Muscle layer of duodenum (tissue), 2 donors: Measurements from ENCODE around the gene NRXN3.

Experiments
- H3K27ac ChIP-seq: one replicate; pipeline ENCODE4 v1.7.0; 2013; ENCODE audit warnings: mild to moderate bottlenecking, low read length
- H3K27me3 ChIP-seq: one replicate; pipeline ENCODE4 v1.7.0; 2013; ENCODE audit warnings: low read depth, mild to moderate bottlenecking, control low read depth, low read length
- H3K36me3 ChIP-seq, 2 donors: one replicate each; pipeline ENCODE4 v1.7.0; 2013; ENCODE audit warnings: low read length in 2 of 2, control low read depth in 1 of 2, mild to moderate bottlenecking in 1 of 2; ENCODE audit not compliant: insufficient read depth in 2 of 2, control insufficient read depth in 1 of 2
- H3K4me1 ChIP-seq, 2 donors: one replicate each; pipeline ENCODE4 v1.7.0; 2013; ENCODE audit warnings: low read length in 2 of 2, mild to moderate bottlenecking in 2 of 2, control low read depth in 1 of 2, moderate library complexity in 1 of 2; ENCODE audit not compliant: insufficient read depth in 2 of 2, control insufficient read depth in 1 of 2
- H3K4me3 ChIP-seq, 2 donors: one replicate each; pipeline ENCODE4 v1.7.0; 2013; ENCODE audit warnings: low read length in 2 of 2, low read depth in 1 of 2, mild to moderate bottlenecking in 1 of 2
- H3K9me3 ChIP-seq, 2 donors: one replicate each; pipeline ENCODE4 v1.7.0; 2013; ENCODE audit warnings: low read length in 2 of 2, control low read depth in 1 of 2, mild to moderate bottlenecking in 1 of 2; ENCODE audit not compliant: control insufficient read depth in 1 of 2
- donor health status: healthy.

The NRXN3 gene

DNA sequence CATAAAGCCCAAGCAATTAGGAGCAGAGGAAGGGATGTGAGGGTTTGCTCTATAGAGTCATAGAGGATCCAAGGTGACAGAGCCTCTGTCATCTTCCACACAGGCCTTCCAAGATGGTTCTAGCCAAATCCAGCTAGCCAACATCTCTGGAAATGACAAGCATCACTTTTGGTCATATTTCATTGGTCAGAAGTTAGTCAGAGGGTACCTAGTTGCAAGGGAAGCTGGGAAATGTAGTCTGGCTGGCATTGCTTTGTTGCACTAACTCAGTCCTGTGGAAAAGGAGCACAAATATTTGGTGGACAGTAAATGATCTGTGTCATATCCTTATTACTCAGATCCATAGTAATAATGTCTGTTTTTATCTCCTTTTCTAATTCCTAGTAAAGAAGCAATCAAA lies 715.7 kb downstream of the NRXN3 start:
- Histone ChIP-seq H3K27me3 (no peaks in the 10 kb centered on the region), H3K36me3 (no peaks in the 10 kb centered on the region), H3K4me3 (no peak overlapping the region), H3K9me3 (peaks cover 0 to 4% of the 10 kb centered on the region in 2 donors), H3K27ac (no peak overlapping the region), H3K4me1 (no peaks in the 10 kb centered on the region)

DNA sequence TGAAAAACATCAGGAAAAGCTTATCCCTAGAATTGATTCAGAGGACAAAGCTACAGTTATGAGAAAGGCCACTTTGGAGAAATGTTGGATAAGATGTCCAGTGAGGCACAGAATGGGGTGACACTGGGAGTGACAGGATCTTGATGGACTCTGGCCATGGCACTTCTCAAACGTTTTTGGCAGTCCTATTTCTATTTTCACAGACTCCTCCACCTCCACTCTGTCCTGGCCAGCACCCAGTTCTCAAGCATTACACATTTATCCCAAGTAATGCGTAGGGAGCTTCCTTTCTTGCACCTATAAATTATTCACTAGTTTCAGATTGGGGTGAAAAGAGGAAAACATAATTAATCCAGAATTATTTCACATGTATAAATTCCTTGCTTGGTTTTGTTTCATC lies 727.3 kb downstream of the NRXN3 start:
- no peaks in the 10 kb centered on the region for H3K9me3 ChIP-seq
- no peaks in the 10 kb centered on the region for H3K27me3 ChIP-seq
- no peaks in the 10 kb centered on the region for H3K4me1 ChIP-seq
- H3K4me3 ChIP-seq: no peak overlapping the region
- no peaks in the 10 kb centered on the region for H3K36me3 ChIP-seq
- no peak overlapping the region for H3K27ac ChIP-seq

DNA sequence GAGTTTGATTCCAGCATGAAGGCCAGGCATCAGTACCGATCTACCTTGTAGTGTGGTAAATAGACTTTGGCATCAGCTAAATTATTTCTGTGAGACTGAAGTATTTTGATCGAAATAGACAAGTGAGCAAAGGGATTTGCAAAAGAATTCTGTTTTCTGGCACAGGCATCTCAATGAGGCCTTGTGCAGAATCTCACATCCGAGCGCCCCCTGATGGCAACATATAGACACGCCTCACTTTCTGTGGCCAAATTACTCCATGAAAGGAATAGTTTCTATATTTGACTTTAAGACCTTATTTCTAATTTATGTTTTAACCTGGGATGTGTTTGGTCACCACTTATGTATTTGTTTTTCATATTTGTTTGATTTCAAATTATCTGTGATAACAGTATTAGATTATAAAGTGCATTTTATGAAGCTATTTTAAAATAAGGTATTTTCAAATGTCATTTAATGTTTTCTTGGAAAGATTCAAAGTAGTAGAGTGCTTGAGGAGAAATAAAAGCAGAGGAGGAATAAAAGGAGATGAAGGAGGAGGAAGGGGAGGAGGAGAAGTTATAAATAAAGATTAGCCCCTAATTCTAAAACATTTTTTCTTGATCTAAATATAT lies 731.9 kb downstream of the NRXN3 start:
- Histone ChIP-seq H3K4me1 (no peaks in the 10 kb centered on the region), H3K4me3 (no peak overlapping the region), H3K36me3 (no peaks in the 10 kb centered on the region), H3K9me3 (no peaks in the 10 kb centered on the region), H3K27ac (no peak overlapping the region), H3K27me3 (no peaks in the 10 kb centered on the region)

DNA sequence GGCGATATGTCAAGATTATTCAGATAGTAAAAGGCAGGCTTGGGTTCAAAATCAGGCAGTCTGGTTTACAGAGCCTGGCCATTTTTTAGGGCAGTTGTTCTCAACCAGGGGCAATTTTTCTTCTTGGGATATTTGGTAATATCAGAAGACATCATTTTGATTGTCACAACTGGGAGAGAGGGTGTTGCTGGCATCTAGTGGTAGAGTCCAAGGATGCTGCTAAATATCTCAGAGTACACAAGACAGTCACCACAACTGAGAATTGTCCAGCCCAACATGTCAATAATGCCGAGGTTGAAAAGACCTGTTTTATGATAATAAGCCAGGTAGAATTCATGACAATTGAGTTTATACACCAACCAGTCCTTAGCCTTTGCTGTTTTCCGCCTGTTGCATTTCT lies 733.9 kb downstream of the NRXN3 start:
- H3K4me3 ChIP-seq: no peak overlapping the region
- H3K27me3 ChIP-seq: no peaks in the 10 kb centered on the region
- peaks cover 0 to 3% of the 10 kb centered on the region in 2 donors for H3K9me3 ChIP-seq
- no peaks in the 10 kb centered on the region for H3K4me1 ChIP-seq
- no peaks in the 10 kb centered on the region for H3K36me3 ChIP-seq
- no peak overlapping the region for H3K27ac ChIP-seq

DNA sequence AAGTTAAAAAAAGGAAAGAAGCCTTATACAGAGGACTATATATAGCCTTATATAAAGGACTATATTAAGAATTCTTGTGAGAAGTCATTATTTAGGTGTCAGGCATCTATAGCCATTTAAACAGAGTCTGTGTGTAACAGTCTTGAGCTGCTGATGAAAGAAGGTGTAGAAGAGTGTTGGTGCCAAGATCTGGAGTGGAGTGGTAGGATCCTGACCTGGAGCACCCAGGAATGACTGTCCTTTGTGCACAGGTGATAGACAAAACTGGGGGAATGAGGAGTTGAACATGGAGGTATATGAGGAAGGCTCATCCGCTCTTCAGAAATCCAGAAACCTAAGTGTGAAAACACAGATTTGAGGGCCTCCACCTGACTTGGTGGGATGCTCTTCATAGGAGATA lies 747.3 kb downstream of the NRXN3 start:
- Histone ChIP-seq H3K9me3 (no peaks in the 10 kb centered on the region), H3K27me3 (no peaks in the 10 kb centered on the region), H3K27ac (no peak overlapping the region), H3K36me3 (no peaks in the 10 kb centered on the region), H3K4me1 (no peaks in the 10 kb centered on the region), H3K4me3 (no peak overlapping the region)

DNA sequence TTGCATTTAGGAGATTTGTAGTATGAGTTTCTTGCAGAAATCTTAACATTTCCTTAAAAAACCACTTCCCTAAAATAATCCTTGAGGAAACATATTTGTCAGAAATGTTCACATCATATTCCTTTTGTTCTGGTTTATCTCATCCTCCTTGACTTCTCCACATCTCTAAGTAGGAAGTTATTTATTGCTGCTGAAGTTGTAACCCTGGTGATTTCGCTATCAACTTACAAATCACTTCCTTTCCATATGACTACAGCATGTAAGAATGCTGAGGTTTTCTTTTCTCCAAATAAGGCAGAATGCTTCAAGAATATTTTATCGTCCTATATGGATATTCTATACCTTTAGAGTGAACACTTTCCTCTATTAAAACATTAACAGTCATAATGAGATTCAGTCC lies 751.7 kb downstream of the NRXN3 start:
- H3K36me3 ChIP-seq: no peaks in the 10 kb centered on the region
- no peak overlapping the region for H3K4me3 ChIP-seq
- H3K9me3 ChIP-seq: no peaks in the 10 kb centered on the region
- no peaks in the 10 kb centered on the region for H3K27me3 ChIP-seq
- H3K27ac ChIP-seq: no peak overlapping the region
- no peaks in the 10 kb centered on the region for H3K4me1 ChIP-seq

DNA sequence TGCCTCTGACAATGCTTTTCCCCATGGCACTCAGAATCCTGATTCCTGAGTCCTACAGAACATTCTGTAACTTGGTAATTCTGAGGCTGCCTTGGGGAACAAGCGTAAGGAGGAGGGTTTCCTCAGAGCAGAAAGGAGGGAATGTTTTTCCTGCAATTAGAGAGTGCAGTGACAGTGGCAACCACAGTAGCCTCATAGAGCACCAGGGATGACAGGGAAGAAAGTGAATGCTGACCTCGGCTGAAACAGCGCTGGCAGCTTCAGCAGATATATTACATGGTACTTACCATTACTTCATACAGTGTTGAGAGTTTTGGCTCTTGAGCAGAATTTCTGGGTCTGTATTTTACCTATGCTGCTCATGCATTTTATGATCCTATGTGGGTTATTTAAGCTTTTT lies 757.1 kb downstream of the NRXN3 start:
- Histone ChIP-seq H3K27me3 (no peaks in the 10 kb centered on the region), H3K36me3 (no peaks in the 10 kb centered on the region), H3K27ac (no peak overlapping the region), H3K4me3 (no peak overlapping the region), H3K9me3 (no peaks in the 10 kb centered on the region), H3K4me1 (no peaks in the 10 kb centered on the region)

DNA sequence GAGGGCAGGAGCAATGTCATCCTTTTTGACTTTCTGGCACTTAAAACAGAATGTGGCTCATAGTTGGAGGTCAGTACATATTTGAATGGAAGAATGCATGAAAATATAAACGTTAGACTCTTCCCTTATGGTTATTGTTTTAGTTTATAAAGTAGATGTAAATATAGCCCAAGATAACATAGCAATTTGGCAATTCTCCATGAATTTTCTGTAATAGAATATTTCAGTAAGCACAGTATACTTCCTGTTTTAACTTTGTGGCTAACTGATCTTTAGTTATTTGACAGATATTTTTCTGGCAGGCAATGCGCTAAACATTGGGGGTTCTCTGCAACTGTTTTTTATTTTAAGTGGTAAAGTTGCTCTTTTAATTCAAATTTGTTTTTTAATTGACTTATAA lies 763.0 kb downstream of the NRXN3 start:
- Histone ChIP-seq H3K4me1 (no peaks in the 10 kb centered on the region), H3K27me3 (no peaks in the 10 kb centered on the region), H3K4me3 (no peak overlapping the region), H3K27ac (no peak overlapping the region), H3K9me3 (no peaks in the 10 kb centered on the region), H3K36me3 (no peaks in the 10 kb centered on the region)

DNA sequence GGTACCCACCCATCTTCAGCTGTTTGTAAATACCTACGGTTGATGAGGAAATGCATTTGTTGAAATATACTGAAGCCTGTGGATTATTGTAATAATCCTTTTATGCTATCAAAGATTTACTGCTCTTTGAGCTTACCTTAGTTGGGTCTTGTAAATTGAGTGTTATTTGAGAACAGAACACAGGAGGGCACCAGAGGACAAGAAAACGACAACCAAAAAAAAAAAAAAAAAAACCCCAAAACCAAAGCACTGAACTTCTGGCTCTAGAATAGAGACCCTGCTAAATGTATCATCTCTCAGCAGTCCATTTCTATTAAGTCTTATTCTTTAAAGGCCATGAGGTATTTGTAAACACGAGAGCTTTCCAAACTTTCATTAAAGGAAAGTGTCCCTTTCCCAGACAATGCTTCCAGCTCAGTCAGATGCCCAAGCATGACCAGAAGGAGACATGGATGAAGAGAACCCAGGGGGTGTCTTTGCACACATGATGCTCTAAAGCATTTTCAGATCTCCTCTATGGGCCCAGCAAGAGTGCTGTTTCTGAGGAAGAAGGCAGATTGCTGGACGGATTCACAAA lies 763.9 kb downstream of the NRXN3 start:
- no peaks in the 10 kb centered on the region for H3K9me3 ChIP-seq
- no peaks in the 10 kb centered on the region for H3K36me3 ChIP-seq
- no peaks in the 10 kb centered on the region for H3K4me1 ChIP-seq
- H3K27ac ChIP-seq: no peak overlapping the region
- no peaks in the 10 kb centered on the region for H3K27me3 ChIP-seq
- H3K4me3 ChIP-seq: no peak overlapping the region

DNA sequence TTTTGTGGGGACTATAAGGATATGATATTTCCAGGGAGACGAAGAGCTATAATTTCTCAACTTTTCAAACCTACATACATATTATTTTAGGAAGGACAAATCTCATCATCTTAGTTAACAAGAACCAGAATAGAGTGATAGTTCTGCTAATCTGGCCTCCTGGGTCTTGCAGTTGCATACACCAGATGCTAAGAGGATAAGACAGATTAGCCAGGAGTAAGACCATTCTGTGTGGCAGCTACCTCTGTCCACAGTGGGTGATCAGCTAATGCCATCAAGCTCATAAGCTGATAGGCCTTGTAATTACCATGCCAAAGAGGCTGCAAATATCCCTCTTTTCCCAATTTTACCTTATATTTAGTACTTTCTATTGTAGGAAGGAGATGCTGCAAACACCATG lies 776.8 kb downstream of the NRXN3 start:
- H3K9me3 ChIP-seq: no peaks in the 10 kb centered on the region
- H3K4me3 ChIP-seq: no peak overlapping the region
- H3K27ac ChIP-seq: no peak overlapping the region
- H3K27me3 ChIP-seq: no peaks in the 10 kb centered on the region
- no peaks in the 10 kb centered on the region for H3K36me3 ChIP-seq
- no peaks in the 10 kb centered on the region for H3K4me1 ChIP-seq

DNA sequence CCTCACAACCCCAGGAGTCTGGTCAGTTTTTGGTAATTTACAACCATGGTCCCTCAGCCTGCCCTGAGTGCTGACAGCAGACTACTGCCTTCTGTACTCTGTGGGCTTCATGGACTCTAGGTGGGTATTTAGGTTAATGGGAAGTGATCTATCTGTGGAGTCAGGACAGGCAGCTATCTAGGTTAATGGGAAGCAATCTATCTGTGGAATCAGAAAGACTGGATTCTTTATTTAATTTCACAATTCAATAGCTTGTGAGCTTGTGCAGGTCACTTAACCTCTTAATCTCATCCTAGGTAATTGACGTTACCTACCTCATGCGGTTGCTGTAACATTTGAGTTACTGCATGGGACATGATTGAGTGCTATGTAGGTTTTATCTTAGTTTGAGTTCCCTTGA lies 777.5 kb downstream of the NRXN3 start:
- H3K27me3 ChIP-seq: no peaks in the 10 kb centered on the region
- H3K4me3 ChIP-seq: no peak overlapping the region
- H3K4me1 ChIP-seq: no peaks in the 10 kb centered on the region
- no peaks in the 10 kb centered on the region for H3K9me3 ChIP-seq
- H3K27ac ChIP-seq: no peak overlapping the region
- H3K36me3 ChIP-seq: no peaks in the 10 kb centered on the region

DNA sequence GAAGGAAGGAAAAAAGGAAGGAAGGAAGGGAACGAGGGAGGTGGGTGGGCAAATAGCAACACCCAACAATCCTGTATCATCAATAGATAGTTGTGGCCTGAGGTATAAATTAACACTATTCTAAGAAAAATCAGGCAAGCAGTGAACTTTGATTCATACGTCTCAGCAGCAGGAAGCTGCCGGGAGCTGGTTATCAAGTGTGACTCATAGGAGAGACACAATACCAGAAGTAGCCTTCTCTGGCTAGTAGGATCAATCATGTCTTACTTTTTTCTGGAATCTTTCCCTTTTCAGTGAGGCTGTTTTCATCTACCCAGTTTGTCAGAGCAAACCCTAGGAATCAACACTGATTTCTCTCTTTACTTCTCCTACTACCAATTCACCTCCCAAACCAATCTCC lies 780.5 kb downstream of the NRXN3 start:
- H3K9me3 ChIP-seq: no peaks in the 10 kb centered on the region
- H3K27ac ChIP-seq: no peak overlapping the region
- no peak overlapping the region for H3K4me3 ChIP-seq
- H3K36me3 ChIP-seq: no peaks in the 10 kb centered on the region
- no peaks in the 10 kb centered on the region for H3K4me1 ChIP-seq
- no peaks in the 10 kb centered on the region for H3K27me3 ChIP-seq
